GM18873 (cell line): ENCODE results near the gene BIRC6.
"Not testable (repeated sequence)": the region's sequence is repeated elsewhere in the genome, so short reads cannot be mapped to it uniquely, and the experiment has no call there.

Experiments used
- ATAC-seq: cut with Tn5 transposase; IDR thresholded peaks from one replicate; pipeline ENCODE4 v1.9.1; 2021; ENCODE audit warnings: mild to moderate bottlenecking, moderate library complexity, moderate number of reproducible peaks; ENCODE audit not compliant: unreplicated experiment, low FRiP score

BIRC6 gene

DNA sequence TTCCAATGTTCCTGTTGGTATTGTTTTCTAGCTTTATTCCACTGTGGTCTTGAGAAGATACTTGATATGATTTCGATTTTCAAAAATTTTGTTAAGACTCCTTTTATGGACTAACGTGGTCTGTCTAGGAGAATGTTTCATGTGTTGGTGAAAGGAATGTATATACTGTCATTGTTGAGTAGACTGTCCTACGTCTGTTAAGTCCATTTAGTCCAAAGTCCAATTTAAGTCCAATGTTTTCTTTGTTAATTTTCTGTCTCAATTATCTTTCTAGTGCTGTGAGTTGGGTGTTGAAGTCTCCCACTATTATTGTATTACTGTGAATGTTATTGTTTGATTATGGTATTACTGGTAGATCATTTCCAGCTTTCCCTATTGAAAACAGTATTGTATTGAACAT lies 215.2 kb downstream of the BIRC6 start:
- ATAC-seq, result no peak

DNA sequence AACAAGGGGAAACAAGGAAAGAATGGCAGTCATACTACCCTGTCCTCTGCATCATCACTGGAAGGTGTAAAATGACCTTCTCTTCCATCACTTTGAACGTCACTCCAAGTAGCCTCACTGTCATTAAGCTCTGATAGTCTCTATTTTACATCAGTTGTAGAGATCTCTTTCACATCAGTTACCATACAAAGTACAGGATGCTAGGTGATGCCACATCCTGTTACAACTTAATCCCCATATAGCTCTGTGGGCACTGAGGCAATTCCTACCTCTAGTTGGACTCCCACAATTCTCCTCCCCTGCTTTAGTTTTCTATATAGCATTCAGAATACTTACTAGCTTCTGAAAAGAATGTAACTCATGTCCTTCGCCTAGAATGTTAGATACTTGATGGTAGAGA lies 215.9 kb downstream of the BIRC6 start:
- ATAC-seq, result no peak

DNA sequence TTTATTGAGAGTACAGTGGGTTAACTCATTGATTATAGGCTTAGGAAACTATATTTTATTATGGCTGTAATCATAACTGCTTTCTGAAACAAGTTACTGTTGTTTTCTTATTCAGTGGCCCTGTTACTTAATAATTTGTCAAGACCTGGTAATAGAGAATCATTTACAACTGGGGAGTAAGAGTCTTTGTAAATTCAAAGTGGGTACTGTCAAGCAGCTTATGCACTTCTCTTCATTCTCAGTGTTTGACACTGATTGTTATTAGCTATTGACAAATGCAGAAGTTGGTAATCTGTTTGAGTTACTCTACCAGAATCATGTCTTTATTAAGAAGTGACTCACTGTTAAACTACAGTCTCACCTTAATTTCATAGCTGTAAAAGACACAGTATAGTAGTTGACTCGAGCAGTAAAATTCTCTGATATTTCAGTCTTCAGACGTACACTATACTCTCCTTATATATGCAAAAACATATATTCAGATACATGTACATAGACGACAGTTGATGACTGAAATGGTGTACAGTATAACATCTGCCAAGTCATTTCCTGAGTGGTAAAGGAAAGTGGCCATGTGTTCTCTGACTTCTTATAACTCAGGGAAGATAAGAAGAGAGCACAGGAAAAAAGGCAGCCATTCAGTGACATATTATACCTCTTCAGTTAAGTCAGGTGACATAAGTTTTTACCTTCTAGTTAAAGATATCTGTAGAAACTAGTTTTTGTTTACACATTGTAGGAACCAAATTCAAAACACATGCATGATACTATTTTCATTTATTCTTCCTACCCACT lies 235.0 kb downstream of the BIRC6 start:
- ATAC-seq, result peak; percentile 86

DNA sequence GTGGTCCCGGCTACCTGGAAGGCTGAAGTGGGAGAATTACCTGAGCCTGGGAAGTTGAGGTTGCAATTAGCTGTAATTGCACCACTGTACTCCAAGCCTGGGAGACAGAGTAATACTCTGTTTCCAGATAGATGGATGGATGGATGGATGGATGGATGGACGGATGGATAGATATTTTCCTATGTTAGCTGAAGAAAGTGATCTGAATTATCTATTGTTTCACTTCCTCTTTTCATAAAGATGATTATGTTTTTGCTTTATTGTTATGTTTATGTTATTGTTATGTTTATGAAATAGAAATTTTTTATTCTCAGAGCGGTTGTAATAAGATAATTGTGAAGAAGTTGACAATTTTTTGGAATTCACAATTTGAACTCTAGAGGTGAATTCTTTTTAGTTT lies 237.8 kb downstream of the BIRC6 start:
- ATAC-seq, result no peak

DNA sequence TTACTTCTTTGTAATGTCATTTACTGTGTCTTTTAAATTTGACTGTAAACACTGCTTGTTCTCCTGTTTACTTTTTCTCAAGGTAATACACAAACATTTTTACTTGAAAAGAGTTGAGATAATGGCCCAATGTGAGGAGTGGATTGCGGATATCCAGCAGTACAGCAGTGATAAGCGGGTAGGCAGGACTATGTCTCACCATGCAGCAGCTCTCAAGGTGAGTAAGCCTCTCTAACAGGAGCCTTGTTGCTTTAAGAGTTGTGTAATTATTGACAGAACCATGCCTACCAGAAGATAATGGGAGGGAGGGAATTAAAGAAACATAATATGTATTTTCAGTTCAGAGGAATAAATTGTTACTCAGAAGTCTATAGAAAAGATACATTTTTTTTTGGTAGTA lies 254.5 kb downstream of the BIRC6 start:
- ATAC-seq, result no peak

DNA sequence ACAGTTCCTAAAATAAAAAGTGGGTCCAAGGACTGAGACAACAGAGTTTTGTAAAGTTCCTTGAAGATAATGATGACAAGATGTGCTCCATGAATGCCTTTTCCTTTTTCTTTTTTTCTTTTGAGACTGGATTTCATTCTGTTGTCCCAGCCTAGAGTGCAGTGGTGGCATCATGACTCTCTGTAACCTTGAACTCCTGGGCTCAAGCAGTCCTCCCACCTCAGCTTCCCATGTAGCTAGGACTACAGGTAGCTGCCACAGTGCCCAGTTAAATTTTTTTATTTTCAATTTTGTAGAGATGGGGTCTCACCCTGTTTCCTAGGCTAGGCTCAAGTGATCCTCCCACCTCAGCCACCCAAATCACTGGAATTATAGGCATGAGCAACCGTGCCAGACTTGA lies 254.9 kb downstream of the BIRC6 start:
- no peak for ATAC-seq

DNA sequence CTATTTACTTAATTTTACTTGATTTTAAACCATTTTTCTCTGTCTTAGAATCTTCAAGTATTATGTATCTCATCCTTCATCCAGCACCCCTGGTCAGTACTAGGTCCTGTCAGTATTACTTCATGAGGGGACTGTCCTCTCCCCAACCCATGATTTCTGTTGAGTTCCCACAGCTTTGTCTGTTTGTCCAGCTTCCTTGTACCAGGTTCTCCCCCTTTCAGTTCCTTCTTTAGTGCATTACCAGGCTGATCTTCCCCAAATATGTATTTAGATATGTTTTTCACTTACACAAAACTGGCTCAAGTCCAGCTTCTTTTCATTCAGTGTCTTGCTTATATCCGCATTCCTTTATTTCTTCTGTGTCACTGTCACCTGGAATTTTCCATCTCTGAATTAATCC lies 257.3 kb downstream of the BIRC6 start:
- ATAC-seq, result no peak

DNA sequence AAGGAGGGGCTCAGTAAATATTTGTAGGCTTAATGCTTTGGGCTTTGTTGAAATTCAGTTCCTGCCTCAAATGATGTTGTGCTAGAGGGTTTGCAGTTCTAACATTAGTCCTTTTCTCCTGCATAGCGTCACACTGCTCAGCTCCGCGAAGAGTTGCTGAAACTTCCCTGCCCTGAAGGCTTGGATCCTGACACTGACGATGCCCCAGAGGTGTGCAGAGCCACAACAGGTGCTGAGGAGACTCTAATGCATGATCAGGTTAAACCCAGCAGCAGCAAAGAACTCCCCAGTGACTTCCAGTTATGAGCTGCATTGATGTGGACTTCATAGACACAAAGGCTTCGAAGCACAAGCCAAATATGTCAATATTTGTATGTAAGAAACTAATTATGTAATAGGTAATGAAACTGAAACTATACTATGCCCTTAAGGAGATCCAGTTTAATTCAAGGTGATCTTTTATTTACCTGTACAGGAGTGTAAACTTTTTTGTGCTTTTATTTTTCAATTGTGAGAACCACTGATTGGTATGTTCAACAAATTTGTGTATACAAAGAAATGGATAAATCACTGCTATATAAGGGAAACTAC lies 260.9 kb downstream of the BIRC6 start:
- ATAC-seq, result no peak

DNA sequence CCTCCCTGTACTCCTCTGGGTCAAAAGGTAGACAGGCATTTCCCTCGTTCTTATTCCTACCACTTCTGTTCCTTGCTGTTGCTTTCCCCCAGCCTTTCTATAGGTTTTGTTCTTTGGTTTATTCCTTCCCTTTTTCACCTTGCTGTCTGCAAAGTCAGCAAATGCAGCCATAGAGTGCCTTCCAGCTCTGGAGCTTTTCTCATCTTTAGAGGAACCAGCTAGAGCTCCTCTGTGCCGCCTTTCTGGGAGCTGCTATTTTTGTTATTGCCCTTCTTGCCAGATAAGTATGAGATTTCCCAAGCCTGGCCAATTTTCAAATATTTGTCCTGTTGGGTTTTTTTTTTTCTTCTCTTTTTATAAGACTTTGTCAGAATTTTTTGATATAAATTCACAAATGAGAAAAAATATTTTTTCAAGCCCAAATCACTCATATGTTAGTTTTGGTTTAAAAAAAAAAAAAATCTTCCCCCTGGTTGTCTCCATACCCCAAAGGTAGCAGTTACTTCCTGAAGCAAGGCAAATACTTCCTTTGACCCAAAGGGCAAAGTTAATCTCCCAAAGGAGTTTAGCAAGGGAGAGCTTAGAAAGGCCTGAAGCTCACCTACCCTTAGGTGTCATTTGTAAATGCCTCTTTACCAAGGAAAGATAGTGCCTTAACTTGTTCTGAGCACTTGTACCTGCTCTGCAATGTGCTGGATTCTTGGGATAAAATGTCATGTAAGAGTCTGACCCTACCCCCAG lies 265.9 kb downstream of the BIRC6 start:
- ATAC-seq, result no peak

DNA sequence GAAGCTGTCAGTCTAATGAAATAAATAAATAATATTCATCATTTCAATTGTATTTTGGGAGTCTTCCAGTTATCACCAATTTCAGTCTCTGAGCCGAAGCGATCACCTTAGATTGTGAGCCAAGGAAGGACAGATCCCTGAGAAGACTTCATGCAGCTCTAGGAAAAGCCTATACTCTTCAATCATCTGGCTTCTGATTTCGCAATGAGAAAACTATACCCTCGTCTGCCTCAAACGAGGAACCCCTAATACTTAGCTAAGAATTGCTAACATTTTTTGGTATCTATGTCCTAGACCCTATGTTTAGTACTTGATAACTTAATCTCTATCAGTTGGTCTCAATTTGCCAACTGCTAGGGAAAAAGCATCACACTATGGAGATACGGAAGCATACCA lies 266.5 kb downstream of the BIRC6 start:
- ATAC-seq, result no peak

DNA sequence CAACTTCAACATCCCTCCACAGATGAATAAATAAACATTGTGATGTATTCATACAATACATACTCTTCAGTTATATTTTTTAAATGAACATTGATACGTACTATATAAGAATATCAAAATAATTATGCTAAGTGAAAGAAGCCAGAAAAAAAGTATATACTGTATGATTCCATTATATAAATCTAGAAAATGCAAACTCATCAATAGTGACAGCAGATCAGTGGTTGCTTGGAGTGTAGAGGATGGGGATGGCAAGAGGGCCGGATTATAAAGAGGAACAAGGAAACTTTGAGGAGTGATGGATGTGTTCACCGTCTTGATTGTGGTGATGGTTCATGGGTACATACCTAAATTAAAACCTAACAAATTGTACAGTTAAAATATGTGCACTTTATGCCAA lies 268.0 kb downstream of the BIRC6 start:
- ATAC-seq, result no peak

DNA sequence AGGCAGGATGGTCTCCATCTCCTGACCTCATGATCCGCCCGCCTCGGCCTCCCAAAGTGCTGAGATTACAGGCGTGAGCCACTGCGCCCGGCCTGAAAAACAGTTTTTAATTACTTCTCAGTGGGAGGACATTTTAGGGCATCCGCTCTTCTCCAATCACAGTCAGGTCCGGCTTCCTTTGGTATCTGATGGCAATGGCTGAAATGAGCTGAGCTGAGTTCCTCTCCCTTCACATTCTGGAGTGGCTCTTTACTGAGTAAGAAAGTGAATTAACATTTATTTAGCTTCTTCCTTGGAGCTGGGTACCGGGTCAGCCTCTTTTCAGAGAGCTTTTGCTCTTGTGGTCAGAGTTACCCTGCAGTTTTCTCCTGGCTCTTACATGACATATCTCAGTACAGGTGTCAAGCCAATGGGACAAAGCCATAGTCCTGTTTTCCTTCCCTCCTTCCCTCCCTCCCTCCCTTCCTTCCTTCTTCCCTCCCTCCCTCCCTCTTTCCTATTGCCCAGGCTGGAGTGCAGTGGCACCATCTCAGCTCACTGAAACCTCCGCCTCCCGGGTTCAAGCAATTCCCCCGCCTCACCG lies 269.9 kb downstream of the BIRC6 start:
- ATAC-seq, result no peak

DNA sequence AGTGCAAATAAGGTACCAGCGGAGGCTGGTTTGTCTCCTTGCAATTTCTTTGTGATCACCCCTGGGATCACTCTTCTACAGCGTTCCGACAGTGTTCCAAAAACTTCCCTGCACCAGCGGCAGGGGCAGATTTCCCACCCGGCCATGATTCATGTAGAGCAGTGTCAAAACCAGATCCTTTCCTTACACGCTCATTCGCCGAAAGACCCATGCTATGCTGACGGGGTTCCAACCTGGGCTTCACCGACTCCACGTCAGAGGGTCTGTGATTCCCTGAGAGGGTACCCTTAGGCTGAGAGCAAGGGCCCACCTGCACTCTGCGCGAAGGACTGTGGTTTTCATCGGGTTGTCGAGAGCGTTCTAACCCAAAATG lies 270.6 kb downstream of the BIRC6 start:
- ATAC-seq, result peak; percentile 25

DNA sequence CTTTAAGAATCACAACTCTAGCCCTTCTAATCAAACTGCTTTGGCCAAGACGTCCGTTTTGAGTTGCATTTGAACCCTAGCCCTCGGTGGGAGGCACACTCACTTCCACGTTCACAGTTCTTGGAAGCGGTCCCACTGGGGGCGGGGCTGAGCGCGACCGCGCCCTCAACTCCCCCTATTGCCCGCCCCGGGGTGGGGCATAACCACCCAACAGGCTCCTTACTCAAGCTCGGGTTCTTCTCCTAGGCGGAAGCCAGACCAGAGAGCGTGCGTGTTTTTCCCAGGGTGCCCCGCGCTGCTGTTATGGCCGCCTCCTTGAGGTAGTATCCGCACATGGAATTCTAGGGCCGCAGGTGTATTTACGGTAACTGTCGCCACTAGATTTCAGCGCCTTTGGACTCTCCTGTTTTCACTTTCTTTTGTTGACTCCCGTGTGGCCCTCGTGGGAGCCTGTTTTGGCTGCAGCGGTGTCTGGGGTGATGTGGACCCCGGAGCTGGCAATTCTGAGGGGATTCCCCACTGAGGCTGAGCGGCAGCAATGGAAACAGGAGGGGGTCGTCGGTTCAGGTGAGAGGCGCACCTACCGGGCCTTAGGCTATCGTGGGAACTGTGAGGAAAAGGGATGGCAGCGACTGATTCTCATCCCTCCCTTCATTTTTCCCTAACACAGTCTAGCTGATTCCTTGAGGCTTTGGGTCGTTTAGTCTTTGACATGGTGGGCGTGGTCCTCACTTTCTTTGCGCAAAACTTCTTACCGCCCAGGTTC lies 271.2 kb downstream of the BIRC6 start, which contains the start of gene TTC27:
TTC27 (plus strand) TSS at position 237 of the 766 bp plus-strand sequence; CDS start at position 480, 243 bp downstream.
- ATAC-seq, result peak; percentile 99

DNA sequence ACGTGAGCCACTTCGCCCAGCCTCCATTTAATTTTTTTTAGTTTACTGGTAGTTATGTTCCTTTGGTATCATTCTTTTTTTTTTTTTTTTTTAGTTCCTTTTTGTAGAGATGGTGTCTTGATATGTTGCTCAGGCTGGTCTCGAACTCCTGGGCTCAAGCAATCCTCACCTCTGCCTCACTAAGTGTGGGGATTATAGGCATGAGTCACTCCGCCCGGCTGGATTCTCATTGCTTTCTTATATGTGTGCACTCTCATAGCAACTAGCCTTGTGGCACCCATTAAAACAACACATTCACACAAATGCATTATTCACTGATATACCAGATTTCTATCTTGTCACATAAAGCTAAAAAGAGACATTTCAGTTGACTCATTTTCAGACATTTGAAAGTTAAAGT lies 275.3 kb downstream of the BIRC6 start:
- no peak for ATAC-seq

DNA sequence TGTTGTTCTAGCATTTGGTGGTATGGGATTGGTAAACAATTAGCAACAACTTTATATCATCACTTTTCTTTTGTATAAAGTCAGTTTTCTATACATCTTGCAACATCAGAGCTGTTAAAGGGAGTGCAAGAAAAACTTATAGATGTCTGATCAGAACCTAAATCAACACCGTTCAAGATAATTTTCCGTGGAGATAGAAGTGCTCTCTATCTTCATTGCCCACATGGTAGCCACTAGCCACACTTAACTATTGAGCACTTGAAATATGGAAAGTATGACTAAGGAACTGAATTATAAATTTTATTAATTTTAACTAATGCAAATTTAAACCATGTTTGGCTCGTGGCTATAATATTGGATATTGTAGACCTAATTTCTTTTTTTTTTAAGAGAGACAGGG lies 276.2 kb downstream of the BIRC6 start:
- no peak for ATAC-seq

DNA sequence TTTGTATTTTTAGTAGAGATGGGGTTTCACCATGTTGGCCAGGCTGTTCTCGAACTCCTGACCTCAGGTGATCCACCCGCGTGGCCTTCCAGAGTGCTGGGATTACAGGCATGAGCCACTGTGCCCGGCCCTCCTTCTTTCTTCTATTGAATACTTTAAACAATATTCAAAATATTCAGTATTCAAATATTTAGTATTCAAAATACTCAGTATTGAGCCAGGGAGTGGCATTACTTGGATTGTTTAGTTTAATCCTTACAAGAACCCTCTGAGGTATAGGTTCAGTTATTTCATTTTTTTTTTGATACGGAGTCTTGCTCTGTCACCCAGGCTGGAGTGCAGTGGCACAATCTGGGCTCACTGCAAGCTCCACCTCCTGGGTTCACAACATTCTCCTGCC lies 281.7 kb downstream of the BIRC6 start:
- ATAC-seq, result not testable (repeated sequence)

DNA sequence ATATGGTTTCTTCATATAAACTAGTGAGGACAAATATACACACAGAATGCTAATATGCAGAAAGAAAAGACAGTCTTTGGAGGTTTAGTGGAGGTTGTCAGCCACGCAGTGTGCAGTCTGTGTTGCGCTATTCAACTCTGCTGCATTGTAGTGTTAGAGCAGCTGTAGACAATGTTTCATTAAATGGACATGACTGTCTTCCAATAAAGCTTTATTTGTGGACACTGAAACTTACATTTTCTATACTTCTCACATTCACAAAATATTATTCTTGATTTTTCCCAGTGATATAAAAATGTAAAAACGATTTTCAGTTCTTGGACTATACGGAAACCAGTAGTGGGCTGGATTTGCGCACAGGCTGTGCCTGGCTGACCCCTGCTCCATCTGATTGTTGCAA lies 284.4 kb downstream of the BIRC6 start:
- no peak for ATAC-seq

DNA sequence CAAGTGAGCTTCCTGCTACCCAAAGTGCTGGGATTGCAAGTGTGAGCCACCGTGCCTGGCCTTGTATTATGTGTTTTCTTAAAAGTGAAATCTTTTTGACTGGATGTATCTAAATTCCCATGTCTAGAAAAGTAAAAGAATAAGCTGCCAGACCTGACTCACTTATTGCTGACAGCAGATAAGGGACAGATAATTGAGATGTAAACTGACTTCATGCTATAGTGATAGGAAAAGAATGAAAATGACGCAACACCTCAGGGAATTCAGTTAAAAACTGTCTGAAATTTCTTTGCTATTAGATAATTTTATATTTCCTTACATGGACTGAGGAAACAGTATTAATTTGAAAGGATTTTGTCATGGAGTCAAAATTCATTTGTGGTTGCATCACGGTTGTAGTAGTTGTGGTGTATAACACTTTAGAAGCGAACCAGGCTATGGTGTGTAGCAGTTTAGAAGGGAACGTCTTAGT lies 290.4 kb downstream of the BIRC6 start:
- no peak for ATAC-seq

DNA sequence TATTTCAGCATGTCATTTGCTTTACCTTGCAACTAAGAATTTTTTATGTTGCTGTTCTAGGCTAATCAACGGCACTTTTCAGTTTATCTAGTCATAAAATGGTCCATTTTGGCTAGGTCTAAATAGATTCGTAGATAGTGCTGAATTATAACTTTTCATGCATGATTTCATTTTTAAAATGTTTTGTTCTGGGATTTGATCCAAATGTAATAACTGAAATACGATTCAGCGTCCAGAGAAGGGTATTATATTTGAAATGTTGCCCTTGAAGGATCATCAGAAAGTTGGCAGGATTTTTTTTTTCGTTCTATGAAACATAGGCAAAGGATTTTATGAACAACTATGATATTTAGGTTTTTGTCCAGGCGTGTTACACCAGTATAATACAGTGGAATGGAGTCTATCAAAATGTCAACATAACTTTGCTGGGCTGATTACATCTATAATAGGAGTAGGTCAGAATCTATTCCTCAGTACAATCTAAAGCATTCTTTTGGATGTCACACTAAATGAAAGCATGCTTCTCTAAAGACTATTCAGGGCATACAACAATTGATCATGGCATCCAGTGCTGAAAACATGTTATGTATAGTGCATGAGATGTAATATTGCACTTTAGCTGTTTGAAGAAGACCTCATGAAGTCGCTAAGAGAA lies 295.9 kb downstream of the BIRC6 start:
- no peak for ATAC-seq
